RWPE1 (cell line): ENCODE data around the gene DVL2.

Source experiments
- CTCF ChIA-PET: fragments of 350-600 bp; sonication (Branson Sonifier 250); formaldehyde crosslinking; extraction: SDS; loops from one replicate; lab custom pipeline; 2021; lab: Yijun Ruan, JAX
- POLR2A ChIA-PET: fragments of 400-600 bp; formaldehyde crosslinking; extraction: SDS; loops from one replicate; lab custom pipeline; 2020; ENCODE audit warnings: antibody characterized with exemption; ENCODE audit not compliant: low non-redundant PET; lab: Yijun Ruan, JAX
- DNase-seq: peaks from one replicate; pipeline ENCODE4 v3.0.0; 2012; ENCODE audit warnings: low spot score
- H3K27ac ChIP-seq: fragments of 450-650 bp; 2 replicates; pipeline ENCODE4 v1.5.1; 2017
- TF ChIP-seq, protein P1 (sequence below): fragments of 450-650 bp; conservative IDR thresholded peaks from 2 replicates; pipeline ENCODE4 v1.5.1; 2017; ENCODE audit warnings: low read depth, mild to moderate bottlenecking

The DVL2 gene

DNA sequence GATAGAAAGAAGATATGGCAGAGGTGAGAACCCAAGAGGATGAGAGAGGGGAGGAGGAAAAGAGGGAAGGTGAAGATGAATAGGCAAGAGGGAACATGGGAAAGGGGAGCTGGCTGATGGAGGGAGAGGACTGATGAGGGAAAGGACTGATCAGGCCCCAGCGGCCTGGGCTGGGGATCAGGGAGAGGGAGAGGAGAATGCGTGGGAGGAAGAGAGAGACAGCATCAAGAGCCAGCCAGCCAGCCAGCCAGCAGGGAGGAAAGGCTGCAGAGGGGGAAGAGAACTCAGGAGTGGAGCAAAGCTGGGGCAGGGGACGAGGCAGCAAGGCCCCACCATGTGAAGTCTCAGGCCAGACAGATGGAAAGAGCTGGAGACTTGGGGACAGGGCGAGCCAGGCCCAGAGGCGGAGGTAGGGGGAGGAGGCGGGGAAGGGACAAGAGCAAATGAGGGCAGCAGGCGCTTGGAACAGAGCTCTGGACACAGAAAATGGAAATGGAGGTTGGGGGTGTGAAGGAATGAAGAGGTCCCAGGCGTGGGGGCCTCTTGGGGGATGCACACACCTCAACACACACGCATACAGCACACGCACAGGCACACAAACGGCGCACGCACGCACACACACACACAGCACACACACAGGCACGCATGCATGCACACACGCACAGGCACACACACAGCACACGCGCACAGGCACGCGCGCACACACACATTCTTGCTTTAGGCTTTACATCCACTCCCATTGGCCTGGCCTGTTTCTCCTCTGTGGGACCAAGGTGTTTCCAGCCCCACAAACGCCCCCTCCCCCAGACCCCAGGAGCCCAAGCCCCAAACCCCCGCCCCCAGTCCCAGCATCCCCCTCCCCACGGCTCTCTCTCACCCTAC, 27.0 kb downstream of the DVL2 start:
- DNase-seq = no peak
- TF ChIP-seq, protein P1, sequence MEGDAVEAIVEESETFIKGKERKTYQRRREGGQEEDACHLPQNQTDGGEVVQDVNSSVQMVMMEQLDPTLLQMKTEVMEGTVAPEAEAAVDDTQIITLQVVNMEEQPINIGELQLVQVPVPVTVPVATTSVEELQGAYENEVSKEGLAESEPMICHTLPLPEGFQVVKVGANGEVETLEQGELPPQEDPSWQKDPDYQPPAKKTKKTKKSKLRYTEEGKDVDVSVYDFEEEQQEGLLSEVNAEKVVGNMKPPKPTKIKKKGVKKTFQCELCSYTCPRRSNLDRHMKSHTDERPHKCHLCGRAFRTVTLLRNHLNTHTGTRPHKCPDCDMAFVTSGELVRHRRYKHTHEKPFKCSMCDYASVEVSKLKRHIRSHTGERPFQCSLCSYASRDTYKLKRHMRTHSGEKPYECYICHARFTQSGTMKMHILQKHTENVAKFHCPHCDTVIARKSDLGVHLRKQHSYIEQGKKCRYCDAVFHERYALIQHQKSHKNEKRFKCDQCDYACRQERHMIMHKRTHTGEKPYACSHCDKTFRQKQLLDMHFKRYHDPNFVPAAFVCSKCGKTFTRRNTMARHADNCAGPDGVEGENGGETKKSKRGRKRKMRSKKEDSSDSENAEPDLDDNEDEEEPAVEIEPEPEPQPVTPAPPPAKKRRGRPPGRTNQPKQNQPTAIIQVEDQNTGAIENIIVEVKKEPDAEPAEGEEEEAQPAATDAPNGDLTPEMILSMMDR = no peak
- ChIA-PET CTCF (interaction anchor here (0.7 to 0.8 kb wide), 2 partner anchors 15 to 754 kb away, joined by 3 to 4 read pairs; no protein-coding TSS in a partner anchor), POLR2A (no interaction called here)
- peak overlapping the region; percentile 11 for H3K27ac ChIP-seq

DNA sequence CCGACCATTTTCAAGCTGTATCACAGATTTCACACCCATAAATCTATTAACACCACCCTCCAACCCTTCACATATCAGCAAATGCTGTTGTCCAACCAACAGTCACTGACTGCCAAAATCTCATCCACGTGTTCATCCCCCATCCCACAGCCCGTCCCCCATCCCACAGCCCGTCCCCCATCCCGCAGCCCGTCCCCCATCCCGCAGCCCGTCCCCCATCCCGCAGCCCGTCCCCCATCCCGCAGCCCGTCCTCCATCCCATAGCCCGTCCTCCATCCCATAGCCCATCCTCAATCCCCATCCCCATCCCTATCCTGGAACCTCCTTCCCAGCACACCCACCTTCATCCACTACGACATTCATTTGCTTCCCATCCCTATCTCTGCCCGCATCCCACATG, 28.8 kb downstream of the DVL2 start:
- peak overlapping the region; percentile 52 for H3K27ac ChIP-seq
- no peak for DNase-seq
- POLR2A ChIA-PET = no interaction called here
- CTCF ChIA-PET = interaction anchor here (0.6 kb wide), 1 partner anchor 71 kb away, joined by 3 read pairs; no protein-coding TSS in a partner anchor
- TF ChIP-seq, protein P1 = no peak

DNA sequence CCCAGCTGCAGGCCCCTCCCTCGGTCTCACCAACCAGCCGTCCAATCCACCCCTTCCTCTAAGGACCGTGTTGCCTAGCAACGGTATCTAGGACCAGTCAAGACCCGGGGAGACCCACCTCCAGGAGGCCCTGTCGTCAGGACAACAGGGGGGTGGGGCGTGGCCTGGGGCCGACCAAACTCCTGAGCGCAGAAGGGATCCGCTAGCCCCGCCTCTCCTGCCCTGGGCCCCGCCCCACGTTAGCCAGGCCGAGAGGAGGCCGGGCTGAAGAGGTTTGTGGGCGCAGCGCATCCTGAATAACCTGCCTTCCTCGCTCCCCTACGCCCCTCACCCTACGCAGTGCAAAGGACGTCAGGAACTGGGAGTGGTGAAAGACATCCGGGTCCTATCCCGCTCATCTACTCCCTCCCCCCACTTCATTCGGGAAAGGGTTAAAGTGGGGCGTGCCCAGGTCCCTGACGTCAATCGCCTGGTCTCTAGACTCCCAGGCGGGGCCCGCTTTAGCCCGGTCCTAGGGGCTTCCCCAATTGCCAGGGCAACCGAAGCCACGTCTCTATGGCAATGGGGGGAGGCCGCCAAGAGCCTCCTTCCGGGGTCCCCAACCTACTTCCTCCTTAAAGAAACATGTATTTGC, 29.4 kb downstream of the DVL2 start:
- TF ChIP-seq, protein P1 = no peak
- ChIA-PET POLR2A (no interaction called here), CTCF (no interaction called here)
- peak overlapping the region; percentile 52 for H3K27ac ChIP-seq
- peak; percentile 42 for DNase-seq

DNA sequence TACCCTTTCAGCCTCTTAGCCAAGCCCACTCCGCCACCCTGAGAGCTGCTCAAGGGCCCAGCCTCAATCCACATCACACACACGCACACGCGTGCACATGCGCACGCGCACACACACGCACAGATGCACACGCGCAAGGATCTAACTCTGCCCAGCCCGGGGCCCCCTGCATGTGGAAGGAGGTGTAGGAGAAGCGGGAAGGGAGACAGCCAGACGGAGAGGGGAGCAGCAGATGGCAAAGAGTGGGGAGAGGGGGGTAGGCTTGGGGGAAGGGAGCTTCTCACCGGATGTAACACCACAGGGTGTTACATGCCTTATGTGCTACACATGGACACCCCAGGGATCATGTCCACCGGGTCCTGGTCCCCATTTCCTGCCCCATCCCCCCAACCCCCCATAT, 30.0 kb downstream of the DVL2 start:
- DNase-seq = no peak
- TF ChIP-seq, protein P1 = no peak
- peak overlapping the region; percentile 52; the same call in 1 of the 2 replicates for H3K27ac ChIP-seq
- CTCF ChIA-PET = interaction anchor here (0.6 kb wide), 1 partner anchor 9 kb away, joined by 4 read pairs; no protein-coding TSS in a partner anchor
- POLR2A ChIA-PET = no interaction called here

DNA sequence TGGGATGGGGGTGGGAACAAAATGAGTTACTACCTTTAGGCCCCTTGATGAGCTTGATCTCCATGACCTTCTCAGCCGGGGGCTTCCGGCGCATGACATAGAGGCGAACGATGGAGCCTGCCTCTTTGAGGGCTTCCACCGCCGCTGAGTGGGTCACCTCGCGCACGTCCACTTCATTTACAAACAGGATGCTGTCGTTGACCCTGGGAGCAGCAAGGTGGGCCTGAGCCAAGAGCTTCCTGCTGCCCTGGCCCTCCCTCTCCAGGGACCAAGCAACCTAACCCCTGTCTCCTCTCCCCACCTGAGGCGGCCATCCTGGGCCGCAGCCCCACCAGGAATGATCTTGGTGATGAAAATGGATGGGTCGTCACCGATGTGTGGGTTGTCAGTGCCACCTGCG, 30.9 kb downstream of the DVL2 start:
- no peak overlapping the region for H3K27ac ChIP-seq
- CTCF ChIA-PET = interaction anchor here (0.6 to 1.2 kb wide), 3 partner anchors 8 to 26 kb away, joined by 3 to 4 read pairs (median 3); no protein-coding TSS in a partner anchor
- TF ChIP-seq, protein P1 = no peak
- POLR2A ChIA-PET = no interaction called here
- DNase-seq = no peak

DNA sequence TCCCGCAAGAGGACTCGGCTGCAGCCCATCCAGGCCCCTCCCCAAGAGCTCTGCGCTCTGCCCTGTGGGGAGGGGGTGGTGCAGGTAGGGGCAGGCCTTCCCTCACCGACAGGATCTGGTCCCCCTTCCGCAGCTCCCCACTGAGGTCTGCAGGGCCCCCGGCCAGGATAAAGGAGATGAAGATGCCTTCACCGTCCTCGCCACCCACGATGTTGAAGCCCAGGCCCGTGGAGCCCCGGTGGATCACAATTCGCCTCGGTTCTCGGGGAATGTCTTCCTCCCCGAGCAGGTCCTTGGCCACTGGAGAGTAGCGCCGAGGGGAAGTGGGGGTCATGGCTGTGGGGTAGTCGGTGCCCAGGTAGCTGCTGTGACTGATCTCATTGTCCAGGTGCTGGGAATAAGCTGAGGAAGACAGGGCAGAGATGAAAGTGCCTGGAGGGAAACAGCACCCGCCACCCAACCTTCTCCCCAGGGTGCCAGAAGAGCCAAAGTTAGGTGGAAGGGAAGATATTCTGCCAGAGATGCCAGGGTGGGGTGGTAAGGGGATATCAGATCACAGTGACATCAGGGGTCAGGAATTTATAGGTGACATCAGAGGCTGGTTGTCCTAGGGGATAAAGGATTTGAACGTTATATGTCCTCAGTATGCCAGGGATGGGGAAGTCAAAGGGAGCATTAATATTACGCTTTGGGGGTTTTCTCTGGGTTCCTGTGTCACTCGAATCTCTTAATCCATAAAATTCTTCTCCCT, 37.5 kb downstream of the DVL2 start:
- ChIA-PET POLR2A (no interaction called here), CTCF (interaction anchor here (1.3 kb wide), 1 partner anchor 19 kb away, joined by 5 read pairs; no protein-coding TSS in a partner anchor)
- no peak overlapping the region for H3K27ac ChIP-seq
- no peak for DNase-seq
- TF ChIP-seq, protein P1 = no peak
